ENCODE data around the gene SDF2L1. TPM values are rescaled to one million over a fixed set of nuclear protein-coding genes. Genes with fewer than 3 reads are reported as not detected.

SDF2L1 gene
- total and polyA plus RNA-seq, 2 of the 13 experiments (the other 11 are each of a cell fraction or from before 2014, with no cell fraction given), result 18.0 to 57.4 TPM

DNA sequence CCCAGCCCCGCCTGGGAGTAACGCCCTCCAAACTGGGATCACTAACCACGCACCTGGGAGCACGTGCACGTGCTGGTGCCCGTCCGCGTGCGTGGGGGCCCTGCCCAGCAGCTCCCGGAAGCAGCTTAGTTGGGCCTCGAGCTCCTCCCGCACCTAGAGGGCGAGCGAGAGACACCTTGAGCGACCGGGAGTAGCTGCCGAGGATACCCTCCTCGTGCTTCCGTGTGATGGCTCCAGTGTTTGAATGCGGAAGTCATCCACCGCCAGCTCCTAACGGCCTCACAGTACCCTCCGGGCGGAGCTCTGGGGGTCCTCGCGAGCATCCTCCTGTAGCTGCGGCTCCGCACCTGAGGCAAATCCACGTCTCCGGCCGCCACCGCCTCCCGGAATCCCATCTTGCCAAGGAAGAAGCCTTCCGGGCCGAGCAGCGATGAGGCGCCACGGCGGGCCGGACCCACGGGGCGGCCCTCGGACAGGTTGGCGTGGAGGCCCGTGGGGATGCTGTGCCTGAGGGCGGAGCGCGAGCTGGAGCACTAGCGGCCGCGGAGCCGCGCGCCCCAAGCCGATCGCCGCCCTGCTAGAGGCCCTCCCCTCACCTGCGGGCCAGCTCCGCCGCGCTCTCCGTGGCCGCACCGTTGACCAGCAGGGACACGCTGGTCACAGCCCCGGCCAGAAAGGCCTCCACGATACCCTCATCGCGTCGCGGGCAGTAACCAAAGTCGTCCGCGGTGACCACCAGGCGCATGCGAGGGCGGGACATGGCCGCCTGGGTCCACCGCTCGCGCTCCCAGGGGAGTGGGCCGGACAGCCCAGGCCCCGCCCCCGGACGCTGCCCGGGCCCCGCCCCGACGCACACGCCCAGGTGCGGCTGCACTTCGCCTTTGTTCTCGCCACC lies 12.6 kb upstream of the SDF2L1 start, which contains the start of gene YDJC (continued):
- TF ChIP-seq, protein P1, sequence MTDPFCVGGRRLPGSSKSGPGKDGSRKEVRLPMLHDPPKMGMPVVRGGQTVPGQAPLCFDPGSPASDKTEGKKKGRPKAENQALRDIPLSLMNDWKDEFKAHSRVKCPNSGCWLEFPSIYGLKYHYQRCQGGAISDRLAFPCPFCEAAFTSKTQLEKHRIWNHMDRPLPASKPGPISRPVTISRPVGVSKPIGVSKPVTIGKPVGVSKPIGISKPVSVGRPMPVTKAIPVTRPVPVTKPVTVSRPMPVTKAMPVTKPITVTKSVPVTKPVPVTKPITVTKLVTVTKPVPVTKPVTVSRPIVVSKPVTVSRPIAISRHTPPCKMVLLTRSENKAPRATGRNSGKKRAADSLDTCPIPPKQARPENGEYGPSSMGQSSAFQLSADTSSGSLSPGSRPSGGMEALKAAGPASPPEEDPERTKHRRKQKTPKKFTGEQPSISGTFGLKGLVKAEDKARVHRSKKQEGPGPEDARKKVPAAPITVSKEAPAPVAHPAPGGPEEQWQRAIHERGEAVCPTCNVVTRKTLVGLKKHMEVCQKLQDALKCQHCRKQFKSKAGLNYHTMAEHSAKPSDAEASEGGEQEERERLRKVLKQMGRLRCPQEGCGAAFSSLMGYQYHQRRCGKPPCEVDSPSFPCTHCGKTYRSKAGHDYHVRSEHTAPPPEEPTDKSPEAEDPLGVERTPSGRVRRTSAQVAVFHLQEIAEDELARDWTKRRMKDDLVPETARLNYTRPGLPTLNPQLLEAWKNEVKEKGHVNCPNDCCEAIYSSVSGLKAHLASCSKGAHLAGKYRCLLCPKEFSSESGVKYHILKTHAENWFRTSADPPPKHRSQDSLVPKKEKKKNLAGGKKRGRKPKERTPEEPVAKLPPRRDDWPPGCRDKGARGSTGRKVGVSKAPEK (CRISPR knock-in tag; IDR thresholded peaks at IDR 0.05; ENCODE audit: borderline replicate concordance), result no peak
- TF ChIP-seq, protein P2, sequence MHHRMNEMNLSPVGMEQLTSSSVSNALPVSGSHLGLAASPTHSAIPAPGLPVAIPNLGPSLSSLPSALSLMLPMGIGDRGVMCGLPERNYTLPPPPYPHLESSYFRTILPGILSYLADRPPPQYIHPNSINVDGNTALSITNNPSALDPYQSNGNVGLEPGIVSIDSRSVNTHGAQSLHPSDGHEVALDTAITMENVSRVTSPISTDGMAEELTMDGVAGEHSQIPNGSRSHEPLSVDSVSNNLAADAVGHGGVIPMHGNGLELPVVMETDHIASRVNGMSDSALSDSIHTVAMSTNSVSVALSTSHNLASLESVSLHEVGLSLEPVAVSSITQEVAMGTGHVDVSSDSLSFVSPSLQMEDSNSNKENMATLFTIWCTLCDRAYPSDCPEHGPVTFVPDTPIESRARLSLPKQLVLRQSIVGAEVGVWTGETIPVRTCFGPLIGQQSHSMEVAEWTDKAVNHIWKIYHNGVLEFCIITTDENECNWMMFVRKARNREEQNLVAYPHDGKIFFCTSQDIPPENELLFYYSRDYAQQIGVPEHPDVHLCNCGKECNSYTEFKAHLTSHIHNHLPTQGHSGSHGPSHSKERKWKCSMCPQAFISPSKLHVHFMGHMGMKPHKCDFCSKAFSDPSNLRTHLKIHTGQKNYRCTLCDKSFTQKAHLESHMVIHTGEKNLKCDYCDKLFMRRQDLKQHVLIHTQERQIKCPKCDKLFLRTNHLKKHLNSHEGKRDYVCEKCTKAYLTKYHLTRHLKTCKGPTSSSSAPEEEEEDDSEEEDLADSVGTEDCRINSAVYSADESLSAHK (CRISPR knock-in tag; IDR thresholded peaks at IDR 0.05; ENCODE audit: borderline replicate concordance), result no peak
- TF ChIP-seq ZNF34 (CRISPR knock-in tag; IDR thresholded peaks at IDR 0.05; ENCODE audit: borderline replicate concordance) (peak; percentile 85; the same call in 1 of the 2 replicates), SP1 (IDR thresholded peaks at IDR 0.05) (no peak), SP1 (CRISPR knock-in tag; IDR thresholded peaks at IDR 0.05) (peak; percentile 94), RFX1 (IDR thresholded peaks at IDR 0.05) (no peak), FOXP1 (IDR thresholded peaks at IDR 0.05) (no peak), FOXP1 (CRISPR knock-in tag; IDR thresholded peaks at IDR 0.05) (no peak), MZF1 (CRISPR knock-in tag; IDR thresholded peaks at IDR 0.05; ENCODE audit: borderline replicate concordance) (0 out of 2 replicates have a peak, but pooled peaks have one; percentile 64), ARNT (IDR thresholded peaks at IDR 0.05) (no peak), SIN3A (IDR thresholded peaks at IDR 0.05; ENCODE audit: borderline replicate concordance, low read depth, low read length) (peak; percentile 90)
- TF ChIP-seq, protein P3, sequence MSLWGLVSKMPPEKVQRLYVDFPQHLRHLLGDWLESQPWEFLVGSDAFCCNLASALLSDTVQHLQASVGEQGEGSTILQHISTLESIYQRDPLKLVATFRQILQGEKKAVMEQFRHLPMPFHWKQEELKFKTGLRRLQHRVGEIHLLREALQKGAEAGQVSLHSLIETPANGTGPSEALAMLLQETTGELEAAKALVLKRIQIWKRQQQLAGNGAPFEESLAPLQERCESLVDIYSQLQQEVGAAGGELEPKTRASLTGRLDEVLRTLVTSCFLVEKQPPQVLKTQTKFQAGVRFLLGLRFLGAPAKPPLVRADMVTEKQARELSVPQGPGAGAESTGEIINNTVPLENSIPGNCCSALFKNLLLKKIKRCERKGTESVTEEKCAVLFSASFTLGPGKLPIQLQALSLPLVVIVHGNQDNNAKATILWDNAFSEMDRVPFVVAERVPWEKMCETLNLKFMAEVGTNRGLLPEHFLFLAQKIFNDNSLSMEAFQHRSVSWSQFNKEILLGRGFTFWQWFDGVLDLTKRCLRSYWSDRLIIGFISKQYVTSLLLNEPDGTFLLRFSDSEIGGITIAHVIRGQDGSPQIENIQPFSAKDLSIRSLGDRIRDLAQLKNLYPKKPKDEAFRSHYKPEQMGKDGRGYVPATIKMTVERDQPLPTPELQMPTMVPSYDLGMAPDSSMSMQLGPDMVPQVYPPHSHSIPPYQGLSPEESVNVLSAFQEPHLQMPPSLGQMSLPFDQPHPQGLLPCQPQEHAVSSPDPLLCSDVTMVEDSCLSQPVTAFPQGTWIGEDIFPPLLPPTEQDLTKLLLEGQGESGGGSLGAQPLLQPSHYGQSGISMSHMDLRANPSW (CRISPR knock-in tag; IDR thresholded peaks at IDR 0.05; ENCODE audit: borderline replicate concordance), result peak; percentile 81; the same call in 1 of the 2 replicates
- TF ChIP-seq, protein P4, sequence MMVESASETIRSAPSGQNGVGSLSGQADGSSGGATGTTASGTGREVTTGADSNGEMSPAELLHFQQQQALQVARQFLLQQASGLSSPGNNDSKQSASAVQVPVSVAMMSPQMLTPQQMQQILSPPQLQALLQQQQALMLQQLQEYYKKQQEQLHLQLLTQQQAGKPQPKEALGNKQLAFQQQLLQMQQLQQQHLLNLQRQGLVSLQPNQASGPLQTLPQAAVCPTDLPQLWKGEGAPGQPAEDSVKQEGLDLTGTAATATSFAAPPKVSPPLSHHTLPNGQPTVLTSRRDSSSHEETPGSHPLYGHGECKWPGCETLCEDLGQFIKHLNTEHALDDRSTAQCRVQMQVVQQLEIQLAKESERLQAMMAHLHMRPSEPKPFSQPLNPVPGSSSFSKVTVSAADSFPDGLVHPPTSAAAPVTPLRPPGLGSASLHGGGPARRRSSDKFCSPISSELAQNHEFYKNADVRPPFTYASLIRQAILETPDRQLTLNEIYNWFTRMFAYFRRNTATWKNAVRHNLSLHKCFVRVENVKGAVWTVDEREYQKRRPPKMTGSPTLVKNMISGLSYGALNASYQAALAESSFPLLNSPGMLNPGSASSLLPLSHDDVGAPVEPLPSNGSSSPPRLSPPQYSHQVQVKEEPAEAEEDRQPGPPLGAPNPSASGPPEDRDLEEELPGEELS (CRISPR knock-in tag; IDR thresholded peaks at IDR 0.05), result peak; percentile 64
- TF ChIP-seq, protein P5, sequence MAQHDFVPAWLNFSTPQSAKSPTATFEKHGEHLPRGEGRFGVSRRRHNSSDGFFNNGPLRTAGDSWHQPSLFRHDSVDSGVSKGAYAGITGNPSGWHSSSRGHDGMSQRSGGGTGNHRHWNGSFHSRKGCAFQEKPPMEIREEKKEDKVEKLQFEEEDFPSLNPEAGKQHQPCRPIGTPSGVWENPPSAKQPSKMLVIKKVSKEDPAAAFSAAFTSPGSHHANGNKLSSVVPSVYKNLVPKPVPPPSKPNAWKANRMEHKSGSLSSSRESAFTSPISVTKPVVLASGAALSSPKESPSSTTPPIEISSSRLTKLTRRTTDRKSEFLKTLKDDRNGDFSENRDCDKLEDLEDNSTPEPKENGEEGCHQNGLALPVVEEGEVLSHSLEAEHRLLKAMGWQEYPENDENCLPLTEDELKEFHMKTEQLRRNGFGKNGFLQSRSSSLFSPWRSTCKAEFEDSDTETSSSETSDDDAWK (CRISPR knock-in tag; IDR thresholded peaks at IDR 0.05), result no peak
- TF ChIP-seq, protein P6, sequence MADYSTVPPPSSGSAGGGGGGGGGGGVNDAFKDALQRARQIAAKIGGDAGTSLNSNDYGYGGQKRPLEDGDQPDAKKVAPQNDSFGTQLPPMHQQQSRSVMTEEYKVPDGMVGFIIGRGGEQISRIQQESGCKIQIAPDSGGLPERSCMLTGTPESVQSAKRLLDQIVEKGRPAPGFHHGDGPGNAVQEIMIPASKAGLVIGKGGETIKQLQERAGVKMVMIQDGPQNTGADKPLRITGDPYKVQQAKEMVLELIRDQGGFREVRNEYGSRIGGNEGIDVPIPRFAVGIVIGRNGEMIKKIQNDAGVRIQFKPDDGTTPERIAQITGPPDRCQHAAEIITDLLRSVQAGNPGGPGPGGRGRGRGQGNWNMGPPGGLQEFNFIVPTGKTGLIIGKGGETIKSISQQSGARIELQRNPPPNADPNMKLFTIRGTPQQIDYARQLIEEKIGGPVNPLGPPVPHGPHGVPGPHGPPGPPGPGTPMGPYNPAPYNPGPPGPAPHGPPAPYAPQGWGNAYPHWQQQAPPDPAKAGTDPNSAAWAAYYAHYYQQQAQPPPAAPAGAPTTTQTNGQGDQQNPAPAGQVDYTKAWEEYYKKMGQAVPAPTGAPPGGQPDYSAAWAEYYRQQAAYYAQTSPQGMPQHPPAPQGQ (CRISPR knock-in tag; IDR thresholded peaks at IDR 0.05; ENCODE audit: borderline replicate concordance), result no peak
